Mesothelial cell of epicardium (in vitro differentiated cells): ENCODE data around the gene GHRHR. TPM values are rescaled to one million over a fixed set of nuclear protein-coding genes. Genes with fewer than 3 reads are reported as not detected.

Experiments used
- DNase-seq, 2 experiments: peaks; one replicate each; pipeline ENCODE4 v3.0.0; 2021; ENCODE audit warnings: low spot score in 2 of 2; ENCODE audit not compliant: unreplicated experiment in 2 of 2
- H3K27ac Mint-ChIP-seq: 2 replicates; pipeline ENCODE4 v1.8.0; 2021; ENCODE audit warnings: mixed read lengths
- H3K27me3 Mint-ChIP-seq: 2 replicates; pipeline ENCODE4 v1.8.0; 2021; ENCODE audit warnings: low read depth, mixed read lengths
- H3K36me3 Mint-ChIP-seq: 2 replicates; pipeline ENCODE4 v1.8.0; 2021; ENCODE audit warnings: mixed read lengths
- H3K4me1 Mint-ChIP-seq: 2 replicates; pipeline ENCODE4 v1.8.0; 2021; ENCODE audit warnings: mixed read lengths
- H3K4me3 Mint-ChIP-seq: 2 replicates; pipeline ENCODE4 v1.8.0; 2021; ENCODE audit warnings: mild to moderate bottlenecking, moderate library complexity, mixed read lengths
- H3K9me3 Mint-ChIP-seq: 2 replicates; pipeline ENCODE4 v1.8.0; 2021; ENCODE audit warnings: mixed read lengths
- CTCF ChIP-seq: fragments of 200-600 bp; sonication (generic); IDR thresholded peaks from one replicate; pipeline ENCODE4 v1.5.0; 2021; ENCODE audit warnings: antibody characterized with exemption; ENCODE audit not compliant: unreplicated experiment
- total RNA-seq: library from RNA; stranded (reverse); gene quantifications from 3 replicates; pipeline ENCODE4 v1.2.1, GENCODE V29; 2021

GHRHR gene
- total RNA-seq, 1 donor from 2014 or later = not detected

GRCh38 chr7:30928254-30928872 is 35.4 kb upstream of the GHRHR start:
- Mint-ChIP-seq H3K36me3 (no peaks in the 10 kb centered on the region), H3K4me1 (peaks cover 23% of the 10 kb centered on the region), H3K27ac (no peak overlapping the region), H3K4me3 (no peak overlapping the region), H3K9me3 (peaks cover 6% of the 10 kb centered on the region), H3K27me3 (no peaks in the 10 kb centered on the region)
- TF ChIP-seq CTCF = no peak
- peak in 1 of 2 experiments; percentile 33 for DNase-seq

- no peak overlapping the region for H3K4me3 Mint-ChIP-seq
- peaks cover 23% of the 10 kb centered on the region for H3K4me1 Mint-ChIP-seq
- no peaks in the 10 kb centered on the region for H3K27me3 Mint-ChIP-seq
- H3K9me3 Mint-ChIP-seq = peaks cover 6% of the 10 kb centered on the region
- no peak for TF ChIP-seq CTCF
- no peaks in the 10 kb centered on the region for H3K36me3 Mint-ChIP-seq
- no peak overlapping the region for H3K27ac Mint-ChIP-seq
- DNase-seq = peak in 1 of 2 experiments; percentile 25
Measured at GRCh38 chr7:30929686-30930085, 34.1 kb upstream of the GHRHR start.

GRCh38 chr7:30930621-30931020 is 33.1 kb upstream of the GHRHR start:
- Mint-ChIP-seq H3K4me3 (no peak overlapping the region), H3K4me1 (peaks cover 23% of the 10 kb centered on the region), H3K36me3 (no peaks in the 10 kb centered on the region), H3K27ac (peak overlapping the region; percentile 44), H3K9me3 (peaks cover 6% of the 10 kb centered on the region), H3K27me3 (no peaks in the 10 kb centered on the region)
- TF ChIP-seq CTCF = no peak
- DNase-seq = peak in 1 of 2 experiments; percentile 36

GRCh38 chr7:30931161-30931928 is 32.4 kb upstream of the GHRHR start:
- peaks cover 6% of the 10 kb centered on the region for H3K9me3 Mint-ChIP-seq
- no peak overlapping the region for H3K27ac Mint-ChIP-seq
- peak in 1 of 2 experiments; percentile 36 for DNase-seq
- no peaks in the 10 kb centered on the region for H3K27me3 Mint-ChIP-seq
- no peaks in the 10 kb centered on the region for H3K36me3 Mint-ChIP-seq
- H3K4me3 Mint-ChIP-seq = no peak overlapping the region
- H3K4me1 Mint-ChIP-seq = peaks cover 23% of the 10 kb centered on the region
- no peak for TF ChIP-seq CTCF

GRCh38 chr7:30931929-30932540 is 31.7 kb upstream of the GHRHR start:
- Mint-ChIP-seq H3K27ac (no peak overlapping the region), H3K36me3 (no peaks in the 10 kb centered on the region)

More at GRCh38 chr7:30931929-30932540, 31.7 kb upstream of the GHRHR start:
- H3K9me3 Mint-ChIP-seq = peaks cover 6% of the 10 kb centered on the region
- TF ChIP-seq CTCF = no peak
- H3K27me3 Mint-ChIP-seq = no peaks in the 10 kb centered on the region
- H3K4me3 Mint-ChIP-seq = no peak overlapping the region
- DNase-seq = no peak
- peaks cover 23% of the 10 kb centered on the region for H3K4me1 Mint-ChIP-seq
